Neuronal stem cell (in vitro differentiated cells): Measurements from ENCODE around the gene TMEM218.

Source experiments
- DNase-seq: peaks from one replicate; pipeline ENCODE4 v3.0.0-alpha.2; 2013; ENCODE audit warnings: low spot score
- H2AFZ ChIP-seq: one replicate; pipeline ENCODE4 v1.6.1; 2013; ENCODE audit warnings: mild to moderate bottlenecking, low read length, inconsistent platforms
- H2AK5ac ChIP-seq: 2 replicates; pipeline ENCODE4 v1.6.1; 2013; ENCODE audit warnings: low read depth, mild to moderate bottlenecking, inconsistent platforms, low read length, moderate library complexity, mixed read lengths
- H2BK120ac ChIP-seq: 2 replicates; pipeline ENCODE4 v1.6.1; 2013; ENCODE audit warnings: low read depth, mild to moderate bottlenecking, inconsistent platforms, low read length, moderate library complexity, mixed read lengths
- H2BK12ac ChIP-seq: one replicate; pipeline ENCODE4 v1.6.1; 2013; ENCODE audit warnings: low read length, inconsistent platforms
- H2BK15ac ChIP-seq: 2 replicates; pipeline ENCODE4 v1.6.1; 2013; ENCODE audit warnings: mild to moderate bottlenecking, low read length, inconsistent platforms, mixed read lengths
- H2BK5ac ChIP-seq: one replicate; pipeline ENCODE4 v1.6.1; 2013; ENCODE audit warnings: inconsistent platforms, mild to moderate bottlenecking, low read length, moderate library complexity
- H3K14ac ChIP-seq: one replicate; pipeline ENCODE4 v1.6.1; 2013; ENCODE audit warnings: low read length, inconsistent platforms
- H3K18ac ChIP-seq: 2 replicates; pipeline ENCODE4 v1.6.1; 2013; ENCODE audit warnings: low read length, inconsistent platforms
- H3K23ac ChIP-seq: 2 replicates; pipeline ENCODE4 v1.6.1; 2013; ENCODE audit warnings: low read depth, mild to moderate bottlenecking, mixed read lengths, low read length, inconsistent platforms; ENCODE audit not compliant: poor library complexity
- H3K27ac ChIP-seq: replicated peaks from 3 replicates; pipeline ENCODE4 v1.5.1; 2013; ENCODE audit warnings: low read length, inconsistent platforms
- H3K27me3 ChIP-seq, 3 experiments: 2 replicates each; pipeline ENCODE4 v1.6.1; 2013; ENCODE audit warnings: low read length in 3 of 3, mild to moderate bottlenecking in 2 of 3, inconsistent platforms in 1 of 3, low read depth in 1 of 3, mixed read lengths in 1 of 3, moderate library complexity in 1 of 3; ENCODE audit not compliant: control insufficient read depth in 3 of 3, insufficient read depth in 3 of 3
- H3K36me3 ChIP-seq, 2 donors: replicated peaks in 1 of 2; 2 replicates each; pipeline ENCODE4 v1.6.1; 2013; ENCODE audit warnings: low read length in 2 of 2; ENCODE audit not compliant: control insufficient read depth in 2 of 2, insufficient read depth in 2 of 2
- H3K4ac ChIP-seq: 2 replicates; pipeline ENCODE4 v1.6.1; 2013; ENCODE audit warnings: inconsistent platforms, mild to moderate bottlenecking, low read length, moderate library complexity
- H3K4me1 ChIP-seq, 2 donors: 1 replicate in 1 of 2; 2 replicates in 1 of 2; pipeline ENCODE4 v1.6.1; 2013; ENCODE audit warnings: low read length in 2 of 2, low read depth in 1 of 2; ENCODE audit not compliant: control insufficient read depth in 2 of 2, insufficient read depth in 1 of 2
- H3K4me2 ChIP-seq: one replicate; pipeline ENCODE4 v1.6.1; 2013; ENCODE audit warnings: mild to moderate bottlenecking, low read length, inconsistent platforms; ENCODE audit not compliant: insufficient read depth, poor library complexity, severe bottlenecking
- H3K4me3 ChIP-seq, 2 donors: 2 replicates each; pipeline ENCODE4 v1.5.1; 2013; ENCODE audit warnings: low read length in 2 of 2, mild to moderate bottlenecking in 2 of 2, inconsistent platforms in 1 of 2, moderate library complexity in 1 of 2
- H3K79me1 ChIP-seq: one replicate; pipeline ENCODE4 v1.6.1; 2013; ENCODE audit warnings: low read depth, mild to moderate bottlenecking, inconsistent platforms, low read length, moderate library complexity
- H3K9ac ChIP-seq: one replicate; pipeline ENCODE4 v1.6.1; 2013; ENCODE audit warnings: mild to moderate bottlenecking, low read depth, low read length, inconsistent platforms; ENCODE audit not compliant: poor library complexity
- H3K9me3 ChIP-seq, 2 donors: replicated peaks in 1 of 2; 2 replicates each; pipeline versions ENCODE3 to v1.6.1; 2013; ENCODE audit warnings: low read length in 2 of 2, mild to moderate bottlenecking in 2 of 2, inconsistent platforms in 1 of 2, low read depth in 1 of 2, mixed read lengths in 1 of 2, moderate library complexity in 1 of 2; ENCODE audit not compliant: control insufficient read depth in 2 of 2, insufficient read depth in 1 of 2
- H4K8ac ChIP-seq: one replicate; pipeline ENCODE4 v1.6.1; 2013; ENCODE audit warnings: low read depth, mild to moderate bottlenecking, inconsistent platforms, low read length, moderate library complexity
- H4K91ac ChIP-seq: one replicate; pipeline ENCODE4 v1.6.1; 2013; ENCODE audit warnings: low read length, low read depth, mild to moderate bottlenecking, inconsistent platforms; ENCODE audit not compliant: poor library complexity
- WGBS, 2 donors: extraction: QIAGEN DNeasy Blood & Tissue Kit; methylation state at CpG; one replicate each; pipeline ENCODE4 v1.1.7; 2013; ENCODE audit warnings: missing lambda C conversion rate in 2 of 2, mixed read lengths in 1 of 2; ENCODE audit not compliant: insufficient read length in 2 of 2, insufficient replicate concordance in 1 of 2; ENCODE audit errors: extremely low coverage in 2 of 2; 5-methylcytosine and 5-hydroxymethylcytosine counted together

The TMEM218 gene

DNA sequence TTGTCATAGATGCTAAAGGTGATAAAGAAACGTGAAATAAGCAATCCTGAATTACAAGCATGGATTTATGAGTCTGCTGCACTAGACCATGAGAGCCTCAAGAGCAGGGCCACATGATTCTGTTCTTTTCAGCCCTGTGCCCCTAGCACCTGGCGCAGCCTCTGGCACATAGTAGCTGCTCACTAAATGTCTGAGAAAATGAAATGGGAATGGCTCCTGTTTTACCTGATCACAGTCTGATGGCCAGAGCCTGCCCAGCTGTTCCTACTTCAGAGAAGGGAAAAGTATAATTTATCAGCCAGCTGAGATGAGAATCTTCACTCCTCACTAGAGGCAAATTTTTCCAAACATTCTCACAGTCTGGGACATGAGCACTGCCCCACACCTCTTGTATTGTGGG, 42.4 kb upstream of the TMEM218 start:
- DNase-seq = no peak
- peaks cover 0 to 6% of the 10 kb centered on the region in 2 donors for H3K36me3 ChIP-seq
- H3K27me3 ChIP-seq = no peaks in the 10 kb centered on the region
- H3K4ac ChIP-seq = no peak overlapping the region
- H3K14ac ChIP-seq = no peak overlapping the region
- no peaks in the 10 kb centered on the region for H3K79me1 ChIP-seq
- H4K91ac ChIP-seq = no peak overlapping the region
- no peak overlapping the region for H2BK120ac ChIP-seq
- H3K9me3 ChIP-seq = peaks cover 0 to 2% of the 10 kb centered on the region in 2 donors
- H3K23ac ChIP-seq = no peak overlapping the region
- no peak overlapping the region for H3K18ac ChIP-seq
- WGBS, 2 donors = no CpG with 5 or more reads among the region's 2 CpGs
- no peak overlapping the region for H2BK5ac ChIP-seq
- no peak overlapping the region for H3K4me3 ChIP-seq
- no peak overlapping the region for H4K8ac ChIP-seq
- H3K4me2 ChIP-seq = no peak overlapping the region
- no peak overlapping the region for H3K9ac ChIP-seq
- no peak overlapping the region for H2BK15ac ChIP-seq
- no peak overlapping the region for H3K27ac ChIP-seq
- no peak overlapping the region for H2AK5ac ChIP-seq
- H2AFZ ChIP-seq = no peak overlapping the region
- H2BK12ac ChIP-seq = no peak overlapping the region
- peaks cover 8 to 10% of the 10 kb centered on the region in 2 donors for H3K4me1 ChIP-seq

DNA sequence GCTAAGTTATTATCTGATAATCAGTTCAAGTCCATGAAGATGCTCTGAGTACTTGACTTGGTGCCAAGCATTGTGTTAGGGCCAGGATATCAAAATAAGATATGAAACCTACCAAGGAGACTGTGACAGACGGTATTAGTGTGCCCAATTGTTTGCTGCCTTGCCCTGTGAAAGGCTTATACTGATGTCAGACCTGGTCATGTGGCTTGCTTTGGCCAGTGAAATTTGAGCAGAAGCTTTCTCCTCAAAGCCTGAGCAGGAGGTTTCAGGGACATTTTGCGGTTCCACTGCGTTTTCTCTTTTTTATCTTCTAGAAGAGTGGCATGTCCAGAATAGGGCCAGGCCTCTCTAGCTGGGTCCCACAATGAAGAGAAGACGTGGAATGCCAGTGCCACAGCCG, 37.3 kb upstream of the TMEM218 start:
- peak overlapping the region; percentile 30 for H2AFZ ChIP-seq
- H4K8ac ChIP-seq = no peak overlapping the region
- no peak overlapping the region for H3K4ac ChIP-seq
- H2BK12ac ChIP-seq = no peak overlapping the region
- H3K36me3 ChIP-seq = no peaks in the 10 kb centered on the region
- no peaks in the 10 kb centered on the region for H3K9me3 ChIP-seq
- no peak overlapping the region for H4K91ac ChIP-seq
- no peak for DNase-seq
- H3K4me1 ChIP-seq = peaks cover 0 to 2% of the 10 kb centered on the region in 2 donors
- H3K79me1 ChIP-seq = no peaks in the 10 kb centered on the region
- H3K14ac ChIP-seq = no peak overlapping the region
- no CpG with 5 or more reads among the region's 5 CpGs for WGBS, 2 donors
- no peak overlapping the region for H2BK120ac ChIP-seq
- H3K4me3 ChIP-seq = no peak overlapping the region
- no peak overlapping the region for H2AK5ac ChIP-seq
- H3K27me3 ChIP-seq = no peaks in the 10 kb centered on the region
- no peak overlapping the region for H3K18ac ChIP-seq
- no peak overlapping the region for H3K9ac ChIP-seq
- H2BK5ac ChIP-seq = no peak overlapping the region
- H3K23ac ChIP-seq = no peak overlapping the region
- no peak overlapping the region for H3K27ac ChIP-seq
- peak overlapping the region; percentile 69 for H2BK15ac ChIP-seq
- H3K4me2 ChIP-seq = no peak overlapping the region

DNA sequence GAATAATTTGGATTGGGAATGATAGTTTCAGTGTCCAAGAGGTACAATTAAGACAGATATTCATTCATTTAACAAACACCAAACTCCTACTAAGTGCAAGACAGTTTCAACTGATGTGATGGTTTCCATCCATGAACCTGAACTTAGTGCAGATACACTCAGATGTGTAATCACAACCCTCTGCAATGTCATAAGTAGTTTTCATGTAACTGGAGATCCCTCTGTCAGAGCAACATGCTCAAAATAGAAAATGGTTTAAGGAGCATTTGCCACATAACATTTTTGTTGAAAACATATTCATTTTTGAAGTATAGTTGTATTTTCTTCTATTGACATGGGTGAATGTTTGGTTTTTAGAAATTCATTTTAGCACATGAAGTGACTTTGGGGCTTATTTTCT, 36.6 kb upstream of the TMEM218 start:
- no peaks in the 10 kb centered on the region for H3K79me1 ChIP-seq

DNA sequence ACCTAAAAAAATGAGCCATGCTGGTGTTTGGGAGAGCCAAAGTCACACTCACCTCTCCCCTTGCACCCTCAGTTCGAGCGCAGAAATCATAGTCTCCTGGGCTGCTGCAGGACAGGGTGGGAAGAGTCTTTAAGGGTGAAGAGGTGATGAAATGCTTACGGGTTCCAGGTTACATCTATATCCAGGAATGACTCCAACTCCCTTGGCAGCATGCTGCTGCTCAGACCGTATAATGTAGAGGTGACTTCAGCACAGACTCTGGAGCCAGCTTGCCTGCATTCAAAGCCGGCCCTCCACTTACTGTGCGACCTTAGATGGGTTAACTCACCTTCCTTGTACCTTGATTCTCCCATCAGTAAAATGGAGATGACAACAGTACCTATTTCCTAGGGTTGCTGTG, 35.9 kb upstream of the TMEM218 start:
- no peaks in the 10 kb centered on the region for H3K79me1 ChIP-seq
- no peak overlapping the region for H2AFZ ChIP-seq
- no peaks in the 10 kb centered on the region for H3K36me3 ChIP-seq

More for the DNA sequence above, 36.6 kb upstream of the TMEM218 start:
- no peak overlapping the region for H3K18ac ChIP-seq
- no peak overlapping the region for H2BK15ac ChIP-seq
- H3K36me3 ChIP-seq = no peaks in the 10 kb centered on the region
- no peak overlapping the region for H3K4me3 ChIP-seq
- no peak overlapping the region for H3K4ac ChIP-seq
- H2BK120ac ChIP-seq = no peak overlapping the region
- no peaks in the 10 kb centered on the region for H3K9me3 ChIP-seq
- H2AK5ac ChIP-seq = no peak overlapping the region
- H2AFZ ChIP-seq = no peak overlapping the region
- H3K27ac ChIP-seq = no peak overlapping the region
- no peak for DNase-seq
- no peak overlapping the region for H3K9ac ChIP-seq
- no peak overlapping the region for H2BK12ac ChIP-seq
- no peak overlapping the region for H3K14ac ChIP-seq
- no peak overlapping the region for H4K8ac ChIP-seq
- peaks cover 0 to 2% of the 10 kb centered on the region in 2 donors for H3K4me1 ChIP-seq
- no peaks in the 10 kb centered on the region for H3K27me3 ChIP-seq
- no peak overlapping the region for H2BK5ac ChIP-seq
- no peak overlapping the region for H4K91ac ChIP-seq
- no peak overlapping the region for H3K23ac ChIP-seq
- no peak overlapping the region for H3K4me2 ChIP-seq

More for the DNA sequence above, 35.9 kb upstream of the TMEM218 start:
- Histone ChIP-seq H2BK5ac (peak overlapping the region; percentile 10), H3K27me3 (no peaks in the 10 kb centered on the region), H3K9me3 (no peaks in the 10 kb centered on the region), H3K23ac (no peak overlapping the region), H2BK15ac (no peak overlapping the region), H2AK5ac (no peak overlapping the region), H3K14ac (no peak overlapping the region), H3K4me3 (no peak overlapping the region), H4K8ac (no peak overlapping the region), H3K4me1 (peaks cover 0 to 2% of the 10 kb centered on the region in 2 donors), H3K18ac (peak overlapping the region; percentile 3), H4K91ac (no peak overlapping the region), H3K4ac (no peak overlapping the region), H2BK120ac (no peak overlapping the region), H2BK12ac (no peak overlapping the region), H3K4me2 (no peak overlapping the region), H3K27ac (no peak overlapping the region), H3K9ac (no peak overlapping the region)
- WGBS, 2 donors = no CpG with 5 or more reads among the region's 6 CpGs
- no peak for DNase-seq
